BLaER1 treated with 17β-estradiol and CSF1 and Interleukin-3, amounts not matched to agents 10 nM and 100 nM (cell line): Measurements from ENCODE around the gene PTPRH.
A peak's percentile ranks its signal among the peaks of the same experiment; 100 is the strongest.
"Not testable (repeated sequence)": the region's sequence is repeated elsewhere in the genome, so short reads cannot be mapped to it uniquely, and the experiment has no call there.

Source experiments
- H3K27ac ChIP-seq, 11 experiments: shearing (Covaris generic); formaldehyde crosslinking; 2 replicates each; pipeline ENCODE4 v1.8.1; 2022
- H3K27me3 ChIP-seq, 11 experiments: shearing (Covaris generic); formaldehyde crosslinking; 2 replicates each; pipeline ENCODE4 v1.8.1; 2022
- H3K36me3 ChIP-seq, 11 experiments: shearing (Covaris generic); formaldehyde crosslinking; 2 replicates each; pipeline ENCODE4 v1.8.1; 2022
- H3K4me1 ChIP-seq, 10 experiments: shearing (Covaris generic); formaldehyde crosslinking; 2 replicates each; pipeline ENCODE4 v1.8.1; 2022
- H3K4me2 ChIP-seq, 11 experiments: shearing (Covaris generic); formaldehyde crosslinking; 2 replicates each; pipeline ENCODE4 v1.8.1; 2022
- H3K4me3 ChIP-seq, 10 experiments: shearing (Covaris generic); formaldehyde crosslinking; 2 replicates each; pipeline ENCODE4 v1.8.1; 2022
- H3K9ac ChIP-seq, 11 experiments: shearing (Covaris generic); formaldehyde crosslinking; 2 replicates each; pipeline ENCODE4 v1.8.1; 2022
- H3K9me3 ChIP-seq, 11 experiments: shearing (Covaris generic); formaldehyde crosslinking; replicated peaks in 1 of 11; 2 replicates each; pipeline ENCODE4 v1.8.1; 2022
- H4K20me1 ChIP-seq, 11 experiments: shearing (Covaris generic); formaldehyde crosslinking; 2 replicates each; pipeline ENCODE4 v1.8.1; 2022
- Cebpa-rat ChIP-seq, 11 experiments: shearing (Covaris generic); IDR thresholded peaks; 2 replicates each; pipeline ENCODE4 v1.8.1; 2022

The PTPRH gene

GRCh38 chr19:55206664-55207500, 2.4 kb downstream of the PTPRH start:
- Histone ChIP-seq H3K27me3 (no peaks in the 10 kb centered on the region; a peak in 1 of 22 replicates), H3K36me3 (no peaks in the 10 kb centered on the region), H3K4me1 (peaks cover 7 to 29% (median 17%) of the 10 kb centered on the region in 10 experiments; a peak in 19 of 20 replicates), H4K20me1 (no peaks in the 10 kb centered on the region), H3K9me3 (peaks cover under 1 to 4% (median 2%) of the 10 kb centered on the region in 11 experiments; a peak in 18 of 22 replicates), H3K27ac (peak overlapping the region in 2 of 11 experiments; percentile 38 to 42; a peak in 3 of 22 replicates), H3K9ac (peak overlapping the region in 4 of 11 experiments; percentile 17 to 49 (median 39); a peak in 4 of 22 replicates), H3K4me3 (peak overlapping the region in 2 of 10 experiments; percentile 28 to 40; a peak in 3 of 20 replicates), H3K4me2 (peak overlapping the region; percentile 20 to 97 (median 61))
- TF ChIP-seq Cebpa-rat (IDR thresholded peaks at IDR 0.05), result no peak

- not testable (repeated sequence) for H3K27me3 ChIP-seq, H3K9me3 ChIP-seq, H3K4me2 ChIP-seq
Observed at GRCh38 chr19:55202199-55202598, 7.1 kb downstream of the PTPRH start.

GRCh38 chr19:55199620-55200204, 9.6 kb downstream of the PTPRH start:
- no peak overlapping the region for H3K27ac ChIP-seq
- H3K27me3 ChIP-seq, result no peaks in the 10 kb centered on the region
- H3K4me1 ChIP-seq, result peaks cover 0 to 8% (median 0%) of the 10 kb centered on the region in 10 experiments; a peak in 5 of 20 replicates
- H3K9ac ChIP-seq, result no peak overlapping the region
- H3K4me3 ChIP-seq, result no peak overlapping the region
- H3K9me3 ChIP-seq, result no peaks in the 10 kb centered on the region
- no peak for TF ChIP-seq Cebpa-rat (IDR thresholded peaks at IDR 0.05)
- H3K36me3 ChIP-seq, result no peaks in the 10 kb centered on the region
- no peak overlapping the region for H3K4me2 ChIP-seq
- no peaks in the 10 kb centered on the region for H4K20me1 ChIP-seq

More at GRCh38 chr19:55202199-55202598, 7.1 kb downstream of the PTPRH start:
- not testable (repeated sequence) for H3K4me3 ChIP-seq, H3K36me3 ChIP-seq, H3K27ac ChIP-seq, H4K20me1 ChIP-seq, H3K9ac ChIP-seq
- H3K4me1 ChIP-seq, result peaks cover 6 to 13% (median 8%) of the 10 kb centered on the region in 10 experiments; a peak in 19 of 20 replicates

GRCh38 chr19:55198651-55199050, 10.7 kb downstream of the PTPRH start:
- no peaks in the 10 kb centered on the region for H3K9me3 ChIP-seq
- no peak for TF ChIP-seq Cebpa-rat (IDR thresholded peaks at IDR 0.05)
- H3K27me3 ChIP-seq, result no peaks in the 10 kb centered on the region
- H3K27ac ChIP-seq, result no peak overlapping the region
- no peak overlapping the region for H3K9ac ChIP-seq
- H3K4me3 ChIP-seq, result no peak overlapping the region
- peaks cover 0 to 6% (median 0%) of the 10 kb centered on the region in 10 experiments; a peak in 5 of 20 replicates for H3K4me1 ChIP-seq
- no peaks in the 10 kb centered on the region for H4K20me1 ChIP-seq
- no peak overlapping the region for H3K4me2 ChIP-seq
- H3K36me3 ChIP-seq, result no peaks in the 10 kb centered on the region

GRCh38 chr19:55197528-55197927, 11.8 kb downstream of the PTPRH start:
- Histone ChIP-seq H3K4me1 (no peaks in the 10 kb centered on the region), H3K9ac (no peak overlapping the region), H4K20me1 (no peaks in the 10 kb centered on the region), H3K9me3 (no peaks in the 10 kb centered on the region), H3K27ac (no peak overlapping the region), H3K4me2 (no peak overlapping the region), H3K4me3 (no peak overlapping the region), H3K27me3 (no peaks in the 10 kb centered on the region), H3K36me3 (no peaks in the 10 kb centered on the region)
- TF ChIP-seq Cebpa-rat (IDR thresholded peaks at IDR 0.05), result no peak

- no peak for TF ChIP-seq Cebpa-rat (IDR thresholded peaks at IDR 0.05)
- no peak overlapping the region for H3K4me3 ChIP-seq
- no peaks in the 10 kb centered on the region for H3K36me3 ChIP-seq
- no peaks in the 10 kb centered on the region for H3K9me3 ChIP-seq
- no peaks in the 10 kb centered on the region for H4K20me1 ChIP-seq
- no peak overlapping the region for H3K9ac ChIP-seq
- no peaks in the 10 kb centered on the region for H3K27me3 ChIP-seq
- no peak overlapping the region for H3K4me2 ChIP-seq
- H3K4me1 ChIP-seq, result no peaks in the 10 kb centered on the region
- H3K27ac ChIP-seq, result no peak overlapping the region
Observed at GRCh38 chr19:55196803-55197202, 12.5 kb downstream of the PTPRH start.

- Histone ChIP-seq H3K9me3 (no peaks in the 10 kb centered on the region), H3K27me3 (no peaks in the 10 kb centered on the region), H3K4me3 (no peak overlapping the region), H3K4me2 (no peak overlapping the region), H3K9ac (no peak overlapping the region), H3K36me3 (no peaks in the 10 kb centered on the region), H4K20me1 (no peaks in the 10 kb centered on the region), H3K27ac (no peak overlapping the region), H3K4me1 (peaks cover 5 to 15% (median 6%) of the 10 kb centered on the region in 10 experiments)
- no peak for TF ChIP-seq Cebpa-rat (IDR thresholded peaks at IDR 0.05)
Observed at GRCh38 chr19:55193481-55193880, 15.8 kb downstream of the PTPRH start.

- Histone ChIP-seq H3K9ac (0 out of 22 replicates have a peak overlapping the region, but pooled peaks of 1 of the 11 experiments have one; percentile 48), H3K27me3 (no peaks in the 10 kb centered on the region), H3K4me1 (peaks cover 15 to 25% (median 17%) of the 10 kb centered on the region in 10 experiments), H3K4me3 (no peak overlapping the region), H4K20me1 (0 out of 22 replicates have a peak, but pooled peaks cover 0 to 7% (median 0%) of the 10 kb centered on the region in 11 experiments), H3K4me2 (peak overlapping the region in 4 of 11 experiments; percentile 15 to 77 (median 72); a peak in 6 of 22 replicates), H3K36me3 (no peaks in the 10 kb centered on the region), H3K27ac (peak overlapping the region in 2 of 11 experiments; percentile 16 to 24; a peak in 3 of 22 replicates), H3K9me3 (no peaks in the 10 kb centered on the region)
- TF ChIP-seq Cebpa-rat (IDR thresholded peaks at IDR 0.05), result no peak
Observed at GRCh38 chr19:55189403-55189835, 19.9 kb downstream of the PTPRH start.

GRCh38 chr19:55188625-55189024, 20.7 kb downstream of the PTPRH start:
- H3K9me3 ChIP-seq, result no peaks in the 10 kb centered on the region
- H3K27ac ChIP-seq, result peak overlapping the region in 5 of 11 experiments; percentile 15 to 52 (median 24); a peak in 6 of 22 replicates
- H4K20me1 ChIP-seq, result 0 out of 22 replicates have a peak, but pooled peaks cover 0 to 7% (median 0%) of the 10 kb centered on the region in 11 experiments
- no peaks in the 10 kb centered on the region for H3K36me3 ChIP-seq
- H3K4me3 ChIP-seq, result peak overlapping the region in 1 of 10 experiments; percentile 24; a peak in 1 of 20 replicates
- TF ChIP-seq Cebpa-rat (IDR thresholded peaks at IDR 0.05), result no peak
- peaks cover 15 to 25% (median 17%) of the 10 kb centered on the region in 10 experiments for H3K4me1 ChIP-seq
- H3K27me3 ChIP-seq, result no peaks in the 10 kb centered on the region
- H3K4me2 ChIP-seq, result peak overlapping the region; percentile 51 to 91 (median 76)
- peak overlapping the region in 6 of 11 experiments; percentile 20 to 55 (median 44); a peak in 7 of 22 replicates for H3K9ac ChIP-seq
